ENCODE data around the gene FAM89B.

DNA sequence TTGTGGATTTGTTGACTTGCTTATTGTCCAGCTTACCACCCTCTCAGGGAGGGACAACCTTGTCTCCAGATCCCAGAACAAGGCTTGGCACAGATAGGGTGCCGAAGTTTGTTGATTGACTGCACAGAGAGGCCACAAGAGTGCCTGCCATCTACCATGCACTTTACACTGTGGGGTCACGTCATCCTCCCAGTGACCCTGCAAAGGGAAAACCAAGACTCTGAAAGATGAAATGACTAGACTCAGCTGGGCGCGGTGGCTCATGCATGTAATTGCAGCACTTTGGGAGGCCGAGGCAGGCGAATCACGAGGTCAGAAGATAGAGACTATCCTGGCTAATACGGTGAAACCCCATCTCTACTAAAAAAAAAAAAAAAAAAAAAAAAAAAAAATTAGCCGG, 9.6 kb upstream of the FAM89B start:
- TF ChIP-seq, protein P1, sequence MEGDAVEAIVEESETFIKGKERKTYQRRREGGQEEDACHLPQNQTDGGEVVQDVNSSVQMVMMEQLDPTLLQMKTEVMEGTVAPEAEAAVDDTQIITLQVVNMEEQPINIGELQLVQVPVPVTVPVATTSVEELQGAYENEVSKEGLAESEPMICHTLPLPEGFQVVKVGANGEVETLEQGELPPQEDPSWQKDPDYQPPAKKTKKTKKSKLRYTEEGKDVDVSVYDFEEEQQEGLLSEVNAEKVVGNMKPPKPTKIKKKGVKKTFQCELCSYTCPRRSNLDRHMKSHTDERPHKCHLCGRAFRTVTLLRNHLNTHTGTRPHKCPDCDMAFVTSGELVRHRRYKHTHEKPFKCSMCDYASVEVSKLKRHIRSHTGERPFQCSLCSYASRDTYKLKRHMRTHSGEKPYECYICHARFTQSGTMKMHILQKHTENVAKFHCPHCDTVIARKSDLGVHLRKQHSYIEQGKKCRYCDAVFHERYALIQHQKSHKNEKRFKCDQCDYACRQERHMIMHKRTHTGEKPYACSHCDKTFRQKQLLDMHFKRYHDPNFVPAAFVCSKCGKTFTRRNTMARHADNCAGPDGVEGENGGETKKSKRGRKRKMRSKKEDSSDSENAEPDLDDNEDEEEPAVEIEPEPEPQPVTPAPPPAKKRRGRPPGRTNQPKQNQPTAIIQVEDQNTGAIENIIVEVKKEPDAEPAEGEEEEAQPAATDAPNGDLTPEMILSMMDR (IDR thresholded peaks at IDR 0.05; ENCODE audit: low read depth, low read length), result no peak
- no peak for TF ChIP-seq POLR2A (IDR thresholded peaks at IDR 0.05; ENCODE audit: extremely low read depth, insufficient read length)

All from NB4 (cell line).